GM12891 (cell line): Measurements from ENCODE around the gene MVB12B.

Experiments used
- POLR2A ChIP-seq: IDR thresholded peaks from 2 replicates; pipeline ENCODE4 v1.6.1; 2011; ENCODE audit warnings: low read depth, low read length, control low read depth
- POLR2AphosphoS5 ChIP-seq: IDR thresholded peaks from 2 replicates; pipeline ENCODE4 v1.6.1; 2011; ENCODE audit warnings: low read depth, low read length, control low read depth
- TAF1 ChIP-seq: IDR thresholded peaks from 2 replicates; pipeline ENCODE4 v1.6.1; 2011; ENCODE audit warnings: low read depth, low read length, control low read depth

GRCh38 chr9:126290871-126291270 lies 35.8 kb upstream of the MVB12B start:
- TF ChIP-seq POLR2A = no peak
- no peak for TF ChIP-seq TAF1
- no peak for TF ChIP-seq POLR2AphosphoS5
